MCF 10A (cell line): ENCODE data around the gene FGFR2. TPM values are rescaled to one million over a fixed set of nuclear protein-coding genes. Genes with fewer than 3 reads are reported as not detected.

Experiments used
- BruUV-seq: library from RNA; stranded (reverse); fragments of 400-500 nt; replicated peaks from 2 replicates; lab custom pipeline; 2021; lab: Mats Ljungman, UMichigan
- CTCF ChIA-PET: fragments of 300-600 bp; sonication (Branson Sonifier 250); formaldehyde crosslinking; extraction: SDS; loops from one replicate; lab custom pipeline; 2021; ENCODE audit warnings: antibody characterized with exemption, inconsistent platforms; lab: Yijun Ruan, JAX
- POLR2A ChIA-PET: fragments of 300-600, 350-650 bp; sonication (Branson Sonifier 250); formaldehyde crosslinking; extraction: SDS; loops from one replicate; lab custom pipeline; 2020; ENCODE audit warnings: antibody characterized with exemption, inconsistent platforms; lab: Yijun Ruan, JAX
- DNase-seq: peaks from one replicate; pipeline ENCODE4 v3.0.0-alpha.2; 2018; ENCODE audit not compliant: unreplicated experiment
- H3K27ac Mint-ChIP-seq: one replicate; pipeline ENCODE4 v1.8.0; 2022; ENCODE audit warnings: mild to moderate bottlenecking, low read depth, mixed read lengths; ENCODE audit not compliant: unreplicated experiment
- H3K27me3 Mint-ChIP-seq: one replicate; pipeline ENCODE4 v1.8.0; 2022; ENCODE audit warnings: mixed read lengths; ENCODE audit not compliant: insufficient read depth, unreplicated experiment
- H3K36me3 Mint-ChIP-seq: one replicate; pipeline ENCODE4 v1.8.0; 2022; ENCODE audit warnings: mild to moderate bottlenecking, moderate library complexity, mixed read lengths; ENCODE audit not compliant: insufficient read depth, unreplicated experiment
- H3K4me1 Mint-ChIP-seq: one replicate; pipeline ENCODE4 v1.8.0; 2022; ENCODE audit warnings: mixed read lengths; ENCODE audit not compliant: insufficient read depth, unreplicated experiment
- H3K4me3 Mint-ChIP-seq: one replicate; pipeline ENCODE4 v1.8.0; 2022; ENCODE audit warnings: mild to moderate bottlenecking, moderate library complexity, mixed read lengths; ENCODE audit not compliant: unreplicated experiment
- H3K9me3 Mint-ChIP-seq: one replicate; pipeline ENCODE4 v1.8.0; 2022; ENCODE audit warnings: mixed read lengths; ENCODE audit not compliant: unreplicated experiment
- intact Hi-C: fragments of 100-400 bp; cut with micrococcal nuclease; formaldehyde crosslinking; loops from 2 replicates; pipeline ENCODE4 v1.14.1; 2022
- total RNA-seq: library from RNA; stranded (reverse); gene quantifications from 2 replicates; pipeline ENCODE4 v1.2.3, GENCODE V29; 2022
- TF ChIP-seq, protein P1 (sequence below): fragments of 200-600 bp; IDR thresholded peaks from one replicate; pipeline ENCODE4 v1.8.0; 2022; ENCODE audit warnings: antibody characterized with exemption, mild to moderate bottlenecking; ENCODE audit not compliant: unreplicated experiment

FGFR2 gene
- total RNA-seq, 1 experiment from 2014 or later = 2.7 TPM

DNA sequence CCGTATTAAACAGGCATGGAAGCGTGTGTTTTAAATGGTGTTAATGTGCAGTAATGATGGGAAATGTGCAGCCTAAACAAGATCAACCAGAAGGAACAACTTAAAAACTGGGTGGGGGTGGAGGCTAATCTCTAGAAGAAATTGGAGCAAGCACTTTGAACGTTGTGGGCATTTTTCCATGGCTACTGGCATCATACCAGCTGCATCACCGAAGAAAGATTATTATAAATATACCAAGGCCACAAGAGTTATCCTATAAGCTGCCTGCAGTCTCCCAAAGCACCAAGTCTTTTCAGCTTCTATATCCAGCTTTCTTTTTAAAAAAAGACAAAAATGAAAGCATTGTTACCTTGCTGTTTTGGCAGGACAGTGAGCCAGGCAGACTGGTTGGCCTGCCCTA, 79.9 kb downstream of the FGFR2 start:
- no TSS peak for BruUV-seq
- Mint-ChIP-seq H3K27ac (no peak overlapping the region), H3K4me1 (no peaks in the 10 kb centered on the region), H3K4me3 (no peak overlapping the region), H3K36me3 (peaks cover 6% of the 10 kb centered on the region), H3K27me3 (no peaks in the 10 kb centered on the region), H3K9me3 (no peaks in the 10 kb centered on the region)
- CTCF ChIA-PET = no interaction called here
- no peak for DNase-seq
- POLR2A ChIA-PET = interaction anchor here (0.9 kb wide), 1 partner anchor 10 kb away, joined by 3 read pairs; no protein-coding TSS in a partner anchor
- intact Hi-C loops = no loop called here
- TF ChIP-seq, protein P1, sequence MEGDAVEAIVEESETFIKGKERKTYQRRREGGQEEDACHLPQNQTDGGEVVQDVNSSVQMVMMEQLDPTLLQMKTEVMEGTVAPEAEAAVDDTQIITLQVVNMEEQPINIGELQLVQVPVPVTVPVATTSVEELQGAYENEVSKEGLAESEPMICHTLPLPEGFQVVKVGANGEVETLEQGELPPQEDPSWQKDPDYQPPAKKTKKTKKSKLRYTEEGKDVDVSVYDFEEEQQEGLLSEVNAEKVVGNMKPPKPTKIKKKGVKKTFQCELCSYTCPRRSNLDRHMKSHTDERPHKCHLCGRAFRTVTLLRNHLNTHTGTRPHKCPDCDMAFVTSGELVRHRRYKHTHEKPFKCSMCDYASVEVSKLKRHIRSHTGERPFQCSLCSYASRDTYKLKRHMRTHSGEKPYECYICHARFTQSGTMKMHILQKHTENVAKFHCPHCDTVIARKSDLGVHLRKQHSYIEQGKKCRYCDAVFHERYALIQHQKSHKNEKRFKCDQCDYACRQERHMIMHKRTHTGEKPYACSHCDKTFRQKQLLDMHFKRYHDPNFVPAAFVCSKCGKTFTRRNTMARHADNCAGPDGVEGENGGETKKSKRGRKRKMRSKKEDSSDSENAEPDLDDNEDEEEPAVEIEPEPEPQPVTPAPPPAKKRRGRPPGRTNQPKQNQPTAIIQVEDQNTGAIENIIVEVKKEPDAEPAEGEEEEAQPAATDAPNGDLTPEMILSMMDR = no peak

DNA sequence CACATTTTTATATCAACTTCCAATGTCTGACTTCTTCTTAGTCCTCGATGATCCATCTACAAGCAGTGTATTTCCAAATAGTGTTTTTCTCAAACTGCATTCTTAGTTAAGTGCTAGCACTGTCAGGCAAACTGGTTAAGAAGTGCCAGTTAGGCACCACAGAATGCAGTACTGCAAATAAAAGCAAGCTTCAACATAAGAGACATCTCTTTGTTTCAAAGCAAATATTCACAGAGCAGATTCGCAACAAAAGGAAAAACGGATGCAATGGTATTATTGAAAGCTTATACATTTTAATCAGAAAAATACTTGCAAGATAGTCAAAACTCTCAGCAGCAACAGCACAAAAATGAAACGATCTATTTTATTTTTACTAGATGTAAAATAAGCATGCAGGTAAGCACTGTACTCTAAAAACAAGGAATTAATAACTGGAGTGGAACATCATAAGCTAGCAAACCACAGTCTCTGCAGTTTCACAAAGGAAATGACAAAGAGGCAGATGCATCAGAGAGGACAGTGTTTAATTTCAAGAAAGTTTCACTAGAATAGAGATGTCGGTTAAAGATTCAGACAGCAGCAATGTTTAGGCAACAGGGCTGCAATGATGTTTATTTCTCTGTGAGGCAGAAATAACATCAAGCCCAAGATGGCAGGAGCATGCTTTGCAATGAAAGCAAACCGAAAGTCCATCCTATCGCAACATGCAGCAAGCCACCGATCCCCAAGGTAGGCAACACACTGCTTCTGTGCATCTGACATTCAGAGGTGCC, 82.0 kb downstream of the FGFR2 start:
- intact Hi-C loops = no loop called here
- DNase-seq = no peak
- no peak overlapping the region for H3K27ac Mint-ChIP-seq
- H3K4me1 Mint-ChIP-seq = no peaks in the 10 kb centered on the region
- H3K27me3 Mint-ChIP-seq = no peaks in the 10 kb centered on the region
- ChIA-PET POLR2A (no interaction called here), CTCF (interaction anchor here (0.5 kb wide), 1 partner anchor 125 kb away, joined by 3 read pairs; no protein-coding TSS in a partner anchor)
- TF ChIP-seq, protein P1 = no peak
- BruUV-seq = no TSS peak
- peaks cover 6% of the 10 kb centered on the region for H3K36me3 Mint-ChIP-seq
- H3K9me3 Mint-ChIP-seq = no peaks in the 10 kb centered on the region
- H3K4me3 Mint-ChIP-seq = no peak overlapping the region

DNA sequence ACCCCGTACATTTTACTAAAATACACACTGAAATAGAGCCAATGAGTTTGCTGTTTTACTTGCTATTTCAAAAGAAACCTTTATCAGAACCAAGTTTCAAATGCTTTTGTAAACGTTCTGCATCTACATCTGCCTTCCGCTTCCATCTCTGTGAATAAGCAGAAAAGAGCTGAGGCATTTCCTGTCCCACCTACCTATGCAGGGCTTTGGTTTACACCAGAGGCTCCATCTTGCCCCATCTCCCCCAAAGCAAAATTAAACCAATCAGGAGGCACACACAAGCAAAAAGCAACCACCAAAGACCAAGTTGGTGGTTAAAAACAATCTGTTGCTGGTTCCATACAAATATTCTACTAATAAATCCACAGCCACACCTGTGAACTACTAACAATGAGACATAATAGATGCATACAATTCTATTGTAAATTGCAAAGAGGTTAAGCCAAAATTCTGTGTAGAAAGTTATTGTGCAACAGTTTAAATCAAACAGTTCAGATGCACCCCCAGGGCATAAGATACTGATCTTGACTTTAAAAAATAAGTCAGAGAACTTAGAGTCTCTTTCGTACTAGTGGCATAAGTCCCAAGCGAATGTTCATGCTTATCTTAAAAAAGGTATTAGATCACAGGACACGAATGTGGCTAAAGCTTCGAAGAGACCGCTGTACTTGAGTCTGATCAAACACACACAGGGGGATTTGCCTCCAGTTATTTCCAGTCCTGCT, 83.9 kb downstream of the FGFR2 start:
- Mint-ChIP-seq H3K9me3 (no peaks in the 10 kb centered on the region), H3K4me1 (peaks cover 5% of the 10 kb centered on the region), H3K36me3 (peaks cover 6% of the 10 kb centered on the region), H3K27ac (no peak overlapping the region), H3K27me3 (no peaks in the 10 kb centered on the region), H3K4me3 (no peak overlapping the region)
- BruUV-seq = no TSS peak
- intact Hi-C loops = no loop called here
- no peak for DNase-seq
- POLR2A ChIA-PET = no interaction called here
- TF ChIP-seq, protein P1 = no peak
- CTCF ChIA-PET = interaction anchor here (0.9 kb wide), 1 partner anchor 128 kb away, joined by 5 read pairs; no protein-coding TSS in a partner anchor

DNA sequence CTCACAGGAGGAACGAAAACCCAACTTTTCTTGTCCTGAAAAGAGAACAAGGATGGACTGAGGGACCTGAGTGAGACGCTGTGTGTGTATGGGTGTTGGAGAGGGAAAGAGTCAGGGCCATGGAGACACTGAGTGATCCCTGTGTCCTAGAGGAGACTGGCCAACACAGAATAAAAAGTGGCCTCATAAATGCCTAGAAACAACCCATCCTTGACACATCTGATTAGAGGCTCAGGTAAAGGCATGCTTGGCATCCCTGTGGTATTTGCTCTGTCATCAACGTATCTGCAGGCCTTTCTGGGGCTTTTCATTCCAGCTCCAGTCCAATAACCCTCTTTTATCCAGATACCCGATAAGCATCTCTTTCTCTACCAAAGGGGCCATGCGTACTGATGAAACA, 86.3 kb downstream of the FGFR2 start:
- Mint-ChIP-seq H3K27ac (no peak overlapping the region), H3K27me3 (no peaks in the 10 kb centered on the region), H3K9me3 (no peaks in the 10 kb centered on the region), H3K4me3 (no peak overlapping the region), H3K36me3 (no peaks in the 10 kb centered on the region), H3K4me1 (peaks cover 5% of the 10 kb centered on the region)
- TF ChIP-seq, protein P1 = no peak
- no TSS peak for BruUV-seq
- ChIA-PET POLR2A (interaction anchor here (0.8 kb wide), 1 partner anchor 9 kb away, joined by 4 read pairs; no protein-coding TSS in a partner anchor), CTCF (no interaction called here)
- no peak for DNase-seq
- intact Hi-C loops = no loop called here
